ENCODE measurements around the gene JADE2.
"Not testable (repeated sequence)": the region's sequence is repeated elsewhere in the genome, so short reads cannot be mapped to it uniquely, and the experiment has no call there.

- TF ChIP-seq, protein P1, sequence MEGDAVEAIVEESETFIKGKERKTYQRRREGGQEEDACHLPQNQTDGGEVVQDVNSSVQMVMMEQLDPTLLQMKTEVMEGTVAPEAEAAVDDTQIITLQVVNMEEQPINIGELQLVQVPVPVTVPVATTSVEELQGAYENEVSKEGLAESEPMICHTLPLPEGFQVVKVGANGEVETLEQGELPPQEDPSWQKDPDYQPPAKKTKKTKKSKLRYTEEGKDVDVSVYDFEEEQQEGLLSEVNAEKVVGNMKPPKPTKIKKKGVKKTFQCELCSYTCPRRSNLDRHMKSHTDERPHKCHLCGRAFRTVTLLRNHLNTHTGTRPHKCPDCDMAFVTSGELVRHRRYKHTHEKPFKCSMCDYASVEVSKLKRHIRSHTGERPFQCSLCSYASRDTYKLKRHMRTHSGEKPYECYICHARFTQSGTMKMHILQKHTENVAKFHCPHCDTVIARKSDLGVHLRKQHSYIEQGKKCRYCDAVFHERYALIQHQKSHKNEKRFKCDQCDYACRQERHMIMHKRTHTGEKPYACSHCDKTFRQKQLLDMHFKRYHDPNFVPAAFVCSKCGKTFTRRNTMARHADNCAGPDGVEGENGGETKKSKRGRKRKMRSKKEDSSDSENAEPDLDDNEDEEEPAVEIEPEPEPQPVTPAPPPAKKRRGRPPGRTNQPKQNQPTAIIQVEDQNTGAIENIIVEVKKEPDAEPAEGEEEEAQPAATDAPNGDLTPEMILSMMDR (conservative IDR thresholded peaks at IDR 0.05; ENCODE audit: low read length): not testable (repeated sequence)
- TF ChIP-seq EZH2phosphoT487 (IDR thresholded peaks at IDR 0.05; ENCODE audit: borderline replicate concordance, low read depth, low read length): not testable (repeated sequence)
Observed at GRCh38 chr5:134599820-134600219, 74.3 kb downstream of the JADE2 start.

All from OCI-LY7 (cell line).